BJ (cell line): ENCODE data around the gene LMAN2. TPM values are rescaled to one million over a fixed set of nuclear protein-coding genes. Genes with fewer than 3 reads are reported as not detected.

Experiments
- CTCF ChIA-PET: fragments of 350-600 bp; formaldehyde crosslinking; extraction: SDS; loops from one replicate; lab custom pipeline; 2021; ENCODE audit warnings: antibody characterized with exemption, inconsistent platforms; lab: Yijun Ruan, JAX
- POLR2A ChIA-PET: fragments of 300-600 bp; sonication (Branson Sonifier 250); formaldehyde crosslinking; extraction: SDS; loops from one replicate; lab custom pipeline; 2021; ENCODE audit warnings: antibody characterized with exemption; lab: Charles Lee
- DNase-seq: peaks from one replicate; pipeline ENCODE4 v3.0.0-alpha.2; 2011; ENCODE audit warnings: low read depth
- H3K27me3 ChIP-seq: 2 replicates; pipeline ENCODE4 v1.6.0; 2011; ENCODE audit warnings: low read length; ENCODE audit not compliant: control insufficient read depth, insufficient read depth
- H3K36me3 ChIP-seq: 2 replicates; pipeline ENCODE4 v1.5.1; 2011; ENCODE audit warnings: low read length; ENCODE audit not compliant: control insufficient read depth, insufficient read depth
- H3K4me3 ChIP-seq: 2 replicates; pipeline ENCODE4 v1.5.1; 2011; ENCODE audit warnings: low read depth, mild to moderate bottlenecking, control low read depth, low read length
- CTCF ChIP-seq: IDR thresholded peaks from 2 replicates; pipeline ENCODE4 v1.5.1; 2011; ENCODE audit warnings: low read depth, mild to moderate bottlenecking, control low read depth, inconsistent platforms, low read length, moderate library complexity; ENCODE audit not compliant: insufficient read depth
- polyA plus RNA-seq: library from polyadenylated mRNA; depleted of rRNA; stranded (reverse); fragments of >200 nt; gene quantifications from 2 replicates; pipeline ENCODE4 v1.2.3, GENCODE V29; 2011

LMAN2 gene
- polyA plus RNA-seq, 1 experiment: 248 TPM

GRCh38 chr5:177300236-177300880 is 51.1 kb downstream of the LMAN2 start:
- peak; percentile 42; the same call in 1 of the 2 replicates for TF ChIP-seq CTCF
- ChIA-PET POLR2A (no interaction called here), CTCF (interaction anchor here (1.1 to 10.3 kb wide), 2 partner anchors 44 to 188 kb away, joined by 4 to 84 read pairs; no protein-coding TSS in a partner anchor)
- no peak for DNase-seq
- H3K27me3 ChIP-seq: no peaks in the 10 kb centered on the region
- H3K4me3 ChIP-seq: no peak overlapping the region
- peaks cover 13% of the 10 kb centered on the region for H3K36me3 ChIP-seq

- CTCF ChIA-PET: interaction anchor here (1.5 to 10.3 kb wide), 3 partner anchors 10 to 187 kb away, joined by 5 to 84 read pairs (median 27); no protein-coding TSS in a partner anchor
- Histone ChIP-seq H3K27me3 (no peaks in the 10 kb centered on the region), H3K4me3 (no peak overlapping the region), H3K36me3 (peaks cover 18% of the 10 kb centered on the region)
- POLR2A ChIA-PET: no interaction called here
- no peak for TF ChIP-seq CTCF
- DNase-seq: no peak
Measured at GRCh38 chr5:177299697-177300096, 51.8 kb downstream of the LMAN2 start.

GRCh38 chr5:177297922-177298321 is 53.5 kb downstream of the LMAN2 start:
- ChIA-PET CTCF (interaction anchor here (1.3 to 10.3 kb wide), 4 partner anchors 11 to 185 kb away, joined by 5 to 84 read pairs (median 16); no protein-coding TSS in a partner anchor), POLR2A (no interaction called here)
- no peak overlapping the region for H3K4me3 ChIP-seq
- DNase-seq: no peak
- no peaks in the 10 kb centered on the region for H3K27me3 ChIP-seq
- peaks cover 30% of the 10 kb centered on the region for H3K36me3 ChIP-seq
- TF ChIP-seq CTCF: no peak

GRCh38 chr5:177296581-177296980 is 54.9 kb downstream of the LMAN2 start:
- POLR2A ChIA-PET: no interaction called here
- peaks cover 32% of the 10 kb centered on the region for H3K36me3 ChIP-seq
- DNase-seq: no peak
- H3K27me3 ChIP-seq: no peaks in the 10 kb centered on the region
- no peak for TF ChIP-seq CTCF
- H3K4me3 ChIP-seq: no peak overlapping the region
- CTCF ChIA-PET: interaction anchor here (0.8 to 4.1 kb wide), 2 partner anchors 13 to 183 kb away, joined by 3 to 27 read pairs; no protein-coding TSS in a partner anchor

- Histone ChIP-seq H3K4me3 (no peak overlapping the region), H3K27me3 (no peaks in the 10 kb centered on the region), H3K36me3 (peaks cover 29% of the 10 kb centered on the region)
- ChIA-PET CTCF (interaction anchor here (0.8 to 4.1 kb wide), 2 partner anchors 14 to 182 kb away, joined by 3 to 27 read pairs; no protein-coding TSS in a partner anchor), POLR2A (no interaction called here)
- no peak for DNase-seq
- TF ChIP-seq CTCF: no peak
Measured at GRCh38 chr5:177295924-177296323, 55.5 kb downstream of the LMAN2 start.
